ENCODE data around the gene MTG2. TPM values are rescaled to one million over a fixed set of nuclear protein-coding genes. Genes with fewer than 3 reads are reported as not detected.

Gene MTG2
- total and polyA plus RNA-seq, 4 donors: 18.3 to 35.5 (median 28.5) TPM

- no peak for ATAC-seq (ENCODE audit: insufficient read depth, low FRiP score)
Measured at GRCh38 chr20:62177307-62177706, 5.5 kb upstream of the MTG2 start.

GRCh38 chr20:62178316-62179161, 4.3 kb upstream of the MTG2 start:
- Histone ChIP-seq H3K27ac (ENCODE audit: low read depth in 1 of 2, low read length in 1 of 2) (no peak overlapping the region), H3K27me3 (ENCODE audit: control insufficient read depth in 3 of 3, insufficient read depth in 3 of 3, low read length in 2 of 3) (no peaks in the 10 kb centered on the region), H3K4me3 (no peak overlapping the region), H3K36me3 (ENCODE audit: control insufficient read depth in 4 of 4, insufficient read depth in 4 of 4, low read length in 4 of 4) (peaks cover 4 to 30% (median 9%) of the 10 kb centered on the region in 4 donors), H3K4me1 (ENCODE audit: control insufficient read depth in 5 of 5, insufficient read depth in 5 of 5, low read length in 5 of 5) (peaks cover 0 to 10% (median 2%) of the 10 kb centered on the region in 5 donors), H3K9me3 (ENCODE audit: control insufficient read depth in 4 of 4, insufficient read depth in 3 of 4, low read length in 3 of 4) (no peaks in the 10 kb centered on the region), H3K9ac (ENCODE audit: insufficient read depth in 1 of 2, low read length in 2 of 2) (no peak overlapping the region)
- TF ChIP-seq, protein P1, sequence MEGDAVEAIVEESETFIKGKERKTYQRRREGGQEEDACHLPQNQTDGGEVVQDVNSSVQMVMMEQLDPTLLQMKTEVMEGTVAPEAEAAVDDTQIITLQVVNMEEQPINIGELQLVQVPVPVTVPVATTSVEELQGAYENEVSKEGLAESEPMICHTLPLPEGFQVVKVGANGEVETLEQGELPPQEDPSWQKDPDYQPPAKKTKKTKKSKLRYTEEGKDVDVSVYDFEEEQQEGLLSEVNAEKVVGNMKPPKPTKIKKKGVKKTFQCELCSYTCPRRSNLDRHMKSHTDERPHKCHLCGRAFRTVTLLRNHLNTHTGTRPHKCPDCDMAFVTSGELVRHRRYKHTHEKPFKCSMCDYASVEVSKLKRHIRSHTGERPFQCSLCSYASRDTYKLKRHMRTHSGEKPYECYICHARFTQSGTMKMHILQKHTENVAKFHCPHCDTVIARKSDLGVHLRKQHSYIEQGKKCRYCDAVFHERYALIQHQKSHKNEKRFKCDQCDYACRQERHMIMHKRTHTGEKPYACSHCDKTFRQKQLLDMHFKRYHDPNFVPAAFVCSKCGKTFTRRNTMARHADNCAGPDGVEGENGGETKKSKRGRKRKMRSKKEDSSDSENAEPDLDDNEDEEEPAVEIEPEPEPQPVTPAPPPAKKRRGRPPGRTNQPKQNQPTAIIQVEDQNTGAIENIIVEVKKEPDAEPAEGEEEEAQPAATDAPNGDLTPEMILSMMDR (IDR thresholded peaks at IDR 0.05; ENCODE audit: control extremely low read depth, extremely low read depth): no peak
- ATAC-seq (ENCODE audit: insufficient read depth, low FRiP score) (no peak), DNase-seq (no peak)
- WGBS, 2 donors: 96 to 97% methylated on average over 19 of the region's 19 CpGs

More at GRCh38 chr20:62177307-62177706, 5.5 kb upstream of the MTG2 start:
- TF ChIP-seq, protein P1 (IDR thresholded peaks at IDR 0.05; ENCODE audit: control extremely low read depth, extremely low read depth): no peak
- 93 to 95% methylated on average over 9 of the region's 9 CpGs for WGBS, 2 donors
- H3K4me1 ChIP-seq (ENCODE audit: control insufficient read depth in 5 of 5, insufficient read depth in 5 of 5, low read length in 5 of 5): peaks cover 0 to 7% (median 0%) of the 10 kb centered on the region in 5 donors
- DNase-seq: no peak
- H3K9me3 ChIP-seq (ENCODE audit: control insufficient read depth in 4 of 4, insufficient read depth in 3 of 4, low read length in 3 of 4): no peaks in the 10 kb centered on the region
- no peak overlapping the region for H3K27ac ChIP-seq (ENCODE audit: low read depth in 1 of 2, low read length in 1 of 2)
- no peak overlapping the region for H3K4me3 ChIP-seq
- H3K9ac ChIP-seq (ENCODE audit: insufficient read depth in 1 of 2, low read length in 2 of 2): no peak overlapping the region
- H3K27me3 ChIP-seq (ENCODE audit: control insufficient read depth in 3 of 3, insufficient read depth in 3 of 3, low read length in 2 of 3): no peaks in the 10 kb centered on the region
- peaks cover 4 to 38% (median 11%) of the 10 kb centered on the region in 4 donors for H3K36me3 ChIP-seq (ENCODE audit: control insufficient read depth in 4 of 4, insufficient read depth in 4 of 4, low read length in 4 of 4)

- no peak overlapping the region for H3K9ac ChIP-seq (ENCODE audit: insufficient read depth in 1 of 2, low read length in 2 of 2)
Measured at GRCh38 chr20:62179162-62179504, 3.7 kb upstream of the MTG2 start.

More at GRCh38 chr20:62179162-62179504, 3.7 kb upstream of the MTG2 start:
- Histone ChIP-seq H3K36me3 (ENCODE audit: control insufficient read depth in 4 of 4, insufficient read depth in 4 of 4, low read length in 4 of 4) (peaks cover 4 to 28% (median 8%) of the 10 kb centered on the region in 4 donors), H3K9me3 (ENCODE audit: control insufficient read depth in 4 of 4, insufficient read depth in 3 of 4, low read length in 3 of 4) (no peaks in the 10 kb centered on the region), H3K4me3 (no peak overlapping the region), H3K4me1 (ENCODE audit: control insufficient read depth in 5 of 5, insufficient read depth in 5 of 5, low read length in 5 of 5) (peaks cover 0 to 14% (median 6%) of the 10 kb centered on the region in 5 donors), H3K27ac (ENCODE audit: low read depth in 1 of 2, low read length in 1 of 2) (no peak overlapping the region), H3K27me3 (ENCODE audit: control insufficient read depth in 3 of 3, insufficient read depth in 3 of 3, low read length in 2 of 3) (no peaks in the 10 kb centered on the region)
- ATAC-seq (ENCODE audit: insufficient read depth, low FRiP score): no peak
- no peak for DNase-seq
- TF ChIP-seq, protein P1 (IDR thresholded peaks at IDR 0.05; ENCODE audit: control extremely low read depth, extremely low read depth): no peak
- 97% methylated on average over 14 of the region's 14 CpGs for WGBS, 2 donors

Data from lung (tissue), 12 donors.